WI38 (cell line): Measurements from ENCODE around the gene BST1.

ENCODE experiments used
- H3K4me3 ChIP-seq: 2 replicates; pipeline ENCODE4 v1.5.1; 2011; ENCODE audit warnings: low read depth, mild to moderate bottlenecking, control low read depth, low read length
- TF ChIP-seq, protein P1 (sequence below): IDR thresholded peaks from 2 replicates; pipeline ENCODE4 v1.5.1; 2012; ENCODE audit warnings: low read depth, mild to moderate bottlenecking, control low read depth, low read length

Gene BST1

DNA sequence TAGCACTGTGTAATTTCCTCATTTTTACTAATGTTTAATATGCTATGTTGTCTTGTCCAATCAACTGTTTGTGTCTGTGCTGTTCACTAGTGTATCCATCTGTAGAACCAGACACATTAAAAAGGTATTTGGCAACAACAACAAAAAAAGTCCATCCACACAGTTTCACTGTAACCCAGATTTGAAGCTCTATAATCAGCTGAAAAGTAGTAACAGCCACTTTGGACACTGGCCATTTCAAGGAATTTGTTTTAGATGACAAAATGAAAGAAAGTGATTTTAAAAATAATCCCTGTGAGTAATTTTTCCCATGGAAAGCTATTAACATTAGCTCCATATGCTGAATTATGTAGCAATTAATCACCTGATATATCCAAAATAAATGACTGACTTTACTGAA, 45.5 kb upstream of the BST1 start:
- TF ChIP-seq, protein P1, sequence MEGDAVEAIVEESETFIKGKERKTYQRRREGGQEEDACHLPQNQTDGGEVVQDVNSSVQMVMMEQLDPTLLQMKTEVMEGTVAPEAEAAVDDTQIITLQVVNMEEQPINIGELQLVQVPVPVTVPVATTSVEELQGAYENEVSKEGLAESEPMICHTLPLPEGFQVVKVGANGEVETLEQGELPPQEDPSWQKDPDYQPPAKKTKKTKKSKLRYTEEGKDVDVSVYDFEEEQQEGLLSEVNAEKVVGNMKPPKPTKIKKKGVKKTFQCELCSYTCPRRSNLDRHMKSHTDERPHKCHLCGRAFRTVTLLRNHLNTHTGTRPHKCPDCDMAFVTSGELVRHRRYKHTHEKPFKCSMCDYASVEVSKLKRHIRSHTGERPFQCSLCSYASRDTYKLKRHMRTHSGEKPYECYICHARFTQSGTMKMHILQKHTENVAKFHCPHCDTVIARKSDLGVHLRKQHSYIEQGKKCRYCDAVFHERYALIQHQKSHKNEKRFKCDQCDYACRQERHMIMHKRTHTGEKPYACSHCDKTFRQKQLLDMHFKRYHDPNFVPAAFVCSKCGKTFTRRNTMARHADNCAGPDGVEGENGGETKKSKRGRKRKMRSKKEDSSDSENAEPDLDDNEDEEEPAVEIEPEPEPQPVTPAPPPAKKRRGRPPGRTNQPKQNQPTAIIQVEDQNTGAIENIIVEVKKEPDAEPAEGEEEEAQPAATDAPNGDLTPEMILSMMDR: no peak
- H3K4me3 ChIP-seq: no peak overlapping the region

- TF ChIP-seq, protein P1: no peak
These were observed 44.6 kb upstream of the BST1 start for GRCh38 chr4:15658136-15658770.

DNA sequence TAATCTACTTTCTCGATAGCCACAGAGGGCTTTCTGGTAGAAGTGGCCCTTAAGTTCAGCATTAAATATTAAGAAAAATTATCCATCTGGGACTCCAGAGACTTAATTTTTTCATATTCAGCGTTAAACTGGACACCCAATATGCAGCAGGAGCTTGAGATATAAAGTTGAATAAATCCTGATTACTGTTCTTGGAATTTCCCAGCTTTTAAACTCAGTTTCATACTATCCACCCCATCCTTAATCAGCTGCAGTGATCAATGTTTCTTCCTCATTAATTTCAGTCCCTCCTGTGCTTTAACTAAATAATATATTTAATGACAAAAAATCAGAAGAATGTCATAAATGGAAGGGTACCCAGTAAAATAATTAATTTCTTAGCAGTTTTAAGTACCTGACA, 44.1 kb upstream of the BST1 start:
- no peak overlapping the region for H3K4me3 ChIP-seq
- TF ChIP-seq, protein P1: no peak

More at GRCh38 chr4:15658136-15658770, 44.6 kb upstream of the BST1 start:
- no peak overlapping the region for H3K4me3 ChIP-seq

DNA sequence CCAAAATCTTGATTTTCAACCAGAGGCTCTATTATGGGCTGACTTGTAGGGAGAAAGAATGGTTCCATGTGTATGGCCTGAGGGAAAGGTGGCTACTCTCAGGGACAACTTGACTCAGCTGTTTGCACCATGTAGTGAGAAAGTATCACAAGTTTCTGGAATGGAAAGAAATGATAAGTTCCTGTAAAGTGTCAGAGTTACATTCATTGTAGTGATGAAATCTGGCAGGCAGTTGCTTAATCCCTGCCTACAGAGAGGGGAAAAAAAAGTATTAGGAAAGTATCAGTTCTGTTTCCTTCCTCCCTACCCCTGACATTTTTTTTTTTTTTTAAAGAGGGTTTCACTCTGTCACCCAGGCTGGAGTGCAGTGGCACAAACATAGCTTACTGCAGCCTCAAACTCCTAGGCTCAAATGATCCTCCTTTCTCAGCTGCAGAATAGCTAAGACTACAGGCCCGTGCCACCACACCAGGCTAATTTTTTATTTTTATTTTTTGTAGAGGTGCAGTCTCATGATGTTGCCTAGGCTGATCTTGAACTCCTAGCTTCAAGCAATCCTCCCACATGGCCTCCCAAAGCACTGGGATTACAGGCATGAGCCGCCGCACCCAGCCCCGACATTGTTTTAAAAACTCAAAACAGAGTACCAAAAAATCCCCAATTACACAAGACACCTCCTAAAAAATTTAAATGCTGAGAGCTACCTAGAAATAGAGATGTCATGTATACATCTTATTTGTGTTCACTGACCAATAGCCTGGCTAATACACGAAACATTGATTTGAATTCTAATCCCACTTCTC, 42.9 kb upstream of the BST1 start:
- no peak overlapping the region for H3K4me3 ChIP-seq
- TF ChIP-seq, protein P1: no peak

DNA sequence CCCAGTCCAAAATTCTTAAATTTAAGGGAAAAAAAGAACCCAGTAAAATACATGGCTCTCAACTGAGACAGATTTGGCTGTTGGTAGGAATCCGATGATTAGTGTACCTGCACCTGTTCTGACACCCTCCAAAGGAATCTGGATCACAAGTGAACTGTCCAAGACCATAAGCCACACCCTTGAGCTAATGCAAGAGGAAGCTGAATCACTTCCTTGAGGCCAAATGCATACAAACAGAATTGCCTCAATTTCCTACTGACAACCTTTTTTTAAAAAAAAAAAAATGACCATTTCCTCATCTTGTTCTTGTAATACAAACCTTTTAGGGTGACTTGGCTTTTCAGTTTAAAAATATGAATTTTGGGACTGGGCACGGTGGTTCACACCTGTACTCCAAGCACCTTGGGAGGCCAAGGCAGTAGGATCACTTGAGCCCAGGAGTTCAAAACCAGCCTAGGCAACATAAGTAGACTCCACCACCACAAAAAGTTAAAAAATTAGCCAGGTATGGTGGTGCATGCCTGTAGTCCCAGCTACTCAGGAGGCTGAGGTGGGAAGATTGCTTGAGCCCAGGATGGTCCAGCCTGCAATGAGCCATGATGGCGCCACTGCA, 37.0 kb upstream of the BST1 start:
- H3K4me3 ChIP-seq: no peak overlapping the region
- TF ChIP-seq, protein P1: no peak

DNA sequence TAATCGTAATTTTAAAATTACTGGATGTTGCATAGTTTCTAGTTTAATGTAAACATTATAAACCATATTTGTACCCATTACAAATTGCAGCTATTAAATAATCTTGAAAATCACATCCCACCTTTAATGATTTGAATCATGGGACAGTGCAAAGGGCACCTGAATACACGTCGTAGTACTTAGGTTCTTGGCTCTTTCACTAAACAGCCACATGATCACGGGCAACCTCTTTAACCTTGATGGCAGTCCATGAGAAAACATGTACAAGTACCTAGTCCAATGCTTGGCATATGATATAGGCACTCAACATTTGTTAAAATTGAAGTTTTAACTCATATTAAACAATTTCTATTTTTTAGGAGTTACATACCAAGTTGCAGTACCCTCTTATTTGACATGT, 35.9 kb upstream of the BST1 start:
- TF ChIP-seq, protein P1: no peak
- H3K4me3 ChIP-seq: no peak overlapping the region
